Epithelial cell of esophagus (primary cell): ENCODE measurements around the gene EXOC6B.

Experiments used
- DNase-seq: peaks from one replicate; pipeline ENCODE4 v3.0.0; 2010; ENCODE audit warnings: low read depth
- H3K4me3 ChIP-seq: 2 replicates; pipeline ENCODE4 v1.5.1; 2011; ENCODE audit warnings: mild to moderate bottlenecking, low read length, control low read depth
- CTCF ChIP-seq: IDR thresholded peaks from 2 replicates; pipeline ENCODE4 v1.5.1; 2011; ENCODE audit warnings: low read depth, mild to moderate bottlenecking, low read length, control low read depth, inconsistent platforms; ENCODE audit not compliant: insufficient read depth; ENCODE audit errors: missing control alignments

EXOC6B gene

DNA sequence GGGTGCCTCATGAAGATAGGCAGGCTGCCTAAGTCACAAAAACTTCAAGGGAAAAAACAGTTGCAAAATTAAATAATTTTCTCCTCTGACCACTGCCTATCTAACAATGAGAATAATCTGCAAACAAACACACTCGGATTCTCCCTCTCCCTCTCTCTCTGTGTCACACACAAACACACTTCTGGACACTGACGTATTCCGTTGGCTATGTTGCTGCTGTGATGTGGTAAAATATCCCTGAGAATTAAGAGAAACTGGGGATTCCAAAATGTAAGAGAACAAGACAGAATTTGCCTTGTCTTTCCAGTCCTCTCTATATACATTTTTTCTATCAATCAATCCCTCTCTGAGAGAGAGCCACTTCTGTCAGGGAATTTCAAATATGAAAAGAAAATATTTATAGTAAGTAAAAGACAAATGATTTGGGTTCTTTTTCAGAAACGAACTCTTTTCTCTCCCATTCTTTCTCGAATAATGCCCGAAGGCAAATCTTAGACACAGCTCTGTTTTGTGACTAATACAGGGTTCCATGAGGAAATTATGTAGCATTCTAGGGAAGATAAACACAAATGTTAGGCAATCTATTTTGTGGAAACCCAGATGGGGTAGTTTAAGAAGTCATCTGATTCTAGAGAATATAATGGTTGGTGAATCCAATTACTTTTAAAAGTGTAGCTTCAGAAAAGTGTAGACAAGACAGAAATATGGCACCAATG, 367.9 kb downstream of the EXOC6B start:
- no peak overlapping the region for H3K4me3 ChIP-seq
- TF ChIP-seq CTCF, result no peak
- peak; percentile 72 for DNase-seq

GRCh38 chr2:72454189-72454588, 371.6 kb downstream of the EXOC6B start:
- TF ChIP-seq CTCF, result no peak
- H3K4me3 ChIP-seq, result no peak overlapping the region
- no peak for DNase-seq

GRCh38 chr2:72442270-72442669, 383.6 kb downstream of the EXOC6B start:
- no peak for DNase-seq
- H3K4me3 ChIP-seq, result no peak overlapping the region
- no peak for TF ChIP-seq CTCF

DNA sequence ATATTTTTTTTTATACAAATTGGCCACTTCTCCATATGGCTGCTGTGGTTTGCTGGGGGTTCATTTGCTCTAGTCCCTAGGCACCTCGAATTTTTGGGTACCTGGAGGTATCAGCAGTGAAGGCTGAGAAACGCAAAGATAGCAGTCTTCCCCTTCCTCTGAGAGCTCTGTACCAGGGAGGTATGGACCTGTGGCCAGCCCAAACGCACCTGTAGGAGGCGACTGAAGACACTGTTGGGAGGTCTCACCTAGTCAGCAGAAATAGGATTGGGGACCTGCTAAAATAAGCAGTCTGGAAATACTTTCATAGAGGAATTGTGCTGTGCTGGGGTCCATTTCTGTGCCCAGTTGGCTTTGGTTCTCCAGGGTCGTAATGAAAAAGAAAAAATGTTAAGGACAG, 385.9 kb downstream of the EXOC6B start:
- H3K4me3 ChIP-seq, result no peak overlapping the region
- no peak for DNase-seq
- TF ChIP-seq CTCF, result no peak

DNA sequence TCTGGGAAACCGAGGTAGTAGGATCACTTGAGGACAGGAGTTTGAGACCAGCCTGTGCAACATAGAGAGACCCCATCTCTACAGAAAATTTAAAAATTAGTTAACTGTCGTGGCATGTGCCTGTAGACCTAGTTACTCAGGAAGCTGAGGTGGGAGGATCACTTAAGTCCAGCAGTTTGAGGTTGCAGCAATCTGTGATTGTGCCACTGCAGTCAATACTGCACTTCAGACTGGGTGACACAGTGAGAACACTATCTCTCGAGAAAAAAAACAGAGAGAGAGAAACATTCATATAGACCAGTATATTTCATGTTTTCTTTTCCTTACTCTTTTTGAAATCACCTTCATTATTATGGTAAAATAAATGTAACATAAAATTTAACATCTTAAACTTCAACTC, 387.5 kb downstream of the EXOC6B start:
- no peak for TF ChIP-seq CTCF
- DNase-seq, result no peak
- no peak overlapping the region for H3K4me3 ChIP-seq

DNA sequence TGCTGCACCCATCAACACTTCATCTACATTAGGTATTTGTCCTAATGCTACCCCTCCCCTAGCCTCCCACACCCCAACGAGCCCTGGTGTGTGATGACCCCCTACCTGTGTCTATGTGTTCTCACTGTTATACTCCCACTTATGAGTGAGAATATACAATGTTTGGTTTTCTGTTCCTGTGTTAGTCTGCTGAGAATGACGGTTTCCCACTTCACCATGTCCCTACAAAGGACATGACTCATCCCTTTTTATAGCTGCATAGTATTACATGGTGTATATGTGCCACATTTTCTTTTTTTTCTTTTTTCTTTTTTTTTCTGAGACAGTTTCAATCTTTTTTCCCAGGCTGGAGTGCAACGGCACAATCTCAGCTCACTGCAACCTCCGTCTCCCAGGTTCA, 394.1 kb downstream of the EXOC6B start:
- DNase-seq, result no peak
- H3K4me3 ChIP-seq, result no peak overlapping the region
- TF ChIP-seq CTCF, result no peak
